Measurements from ENCODE around the gene UTF1.

- TF ChIP-seq CTCF (IDR thresholded peaks at IDR 0.05): no peak
- no peak for TF ChIP-seq POLR2A (IDR thresholded peaks at IDR 0.05)
Observed at GRCh38 chr10:133196221-133196915, 33.6 kb upstream of the UTF1 start.
